Measurements from ENCODE around the gene IRF2BP2. TPM values are rescaled to one million over a fixed set of nuclear protein-coding genes. Genes with fewer than 3 reads are reported as not detected.

IRF2BP2 gene
- total RNA-seq, 1 donor from 2014 or later, result 140 TPM

DNA sequence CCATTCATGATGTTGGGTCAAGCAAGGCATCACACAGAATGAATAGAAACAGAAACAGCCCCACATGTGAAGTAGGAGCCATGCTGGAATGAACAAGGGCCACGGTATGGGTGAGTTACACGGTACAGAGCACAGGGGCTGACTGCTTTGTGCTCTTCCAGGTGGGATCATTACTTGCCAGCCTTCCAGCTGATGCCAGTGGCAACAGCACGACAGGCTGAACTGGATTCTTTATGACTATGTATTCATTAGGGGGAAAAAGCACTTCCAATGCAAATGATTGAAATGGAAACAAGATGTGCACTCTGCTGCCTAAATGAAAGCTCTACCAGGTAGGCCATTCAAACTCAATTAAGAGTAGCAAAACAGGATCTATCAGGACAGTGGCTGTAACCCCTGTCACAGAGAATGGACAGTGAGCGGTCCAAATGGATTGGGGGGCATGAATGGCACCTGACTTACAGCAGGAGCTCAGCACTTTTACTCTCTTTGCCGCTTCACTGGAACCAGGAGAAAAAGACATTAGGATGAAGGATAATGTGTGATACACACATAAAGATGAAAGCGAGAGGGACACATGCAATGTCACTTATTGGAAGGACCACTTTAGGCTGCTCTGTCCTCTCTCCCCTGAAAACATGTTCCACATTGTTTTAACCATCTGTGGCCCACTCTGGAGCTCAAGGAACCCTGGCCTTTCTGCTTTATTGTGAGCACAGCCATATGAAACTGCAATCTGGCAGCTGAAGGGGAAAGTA, 23.4 kb upstream of the IRF2BP2 start:
- no peak for DNase-seq

DNA sequence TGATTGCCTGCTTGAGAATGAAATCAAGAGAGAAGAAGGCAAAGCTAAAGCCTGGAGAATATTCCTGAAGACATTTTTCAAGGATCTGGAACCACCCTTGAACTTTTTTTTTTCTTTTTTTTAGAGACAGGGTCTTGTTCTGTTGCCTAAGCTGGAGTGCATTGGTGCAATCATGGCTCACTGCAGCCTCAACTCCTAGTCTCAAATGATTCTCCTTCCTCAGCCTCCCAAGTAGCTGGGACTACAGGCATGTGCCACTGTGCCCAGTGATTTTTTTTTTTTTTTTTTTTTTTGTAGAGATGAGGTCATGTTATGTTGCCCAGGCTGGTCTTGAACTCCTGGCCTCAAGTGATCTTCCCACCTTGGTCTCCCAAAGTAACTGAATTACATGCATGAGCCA, 22.2 kb upstream of the IRF2BP2 start:
- no peak for DNase-seq

DNA sequence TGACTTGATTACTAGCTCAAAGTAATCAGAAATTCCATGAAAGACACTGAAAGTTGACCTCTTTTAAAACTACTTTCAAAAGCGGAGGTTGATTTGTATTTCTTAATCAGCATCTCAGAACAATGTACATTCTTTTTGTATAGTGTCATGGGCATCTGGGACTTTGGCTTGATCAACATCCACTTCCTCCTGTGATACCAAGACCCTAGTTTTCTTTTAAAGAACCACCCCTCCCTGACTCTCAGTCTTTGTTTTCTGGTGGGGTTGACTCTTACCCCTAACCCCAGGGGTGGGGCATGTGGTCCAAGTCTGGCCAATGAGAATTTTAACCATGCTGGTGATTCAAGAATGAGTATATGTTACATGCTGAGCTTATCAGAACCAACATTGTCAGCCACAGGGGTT, 21.7 kb upstream of the IRF2BP2 start:
- DNase-seq, result no peak

DNA sequence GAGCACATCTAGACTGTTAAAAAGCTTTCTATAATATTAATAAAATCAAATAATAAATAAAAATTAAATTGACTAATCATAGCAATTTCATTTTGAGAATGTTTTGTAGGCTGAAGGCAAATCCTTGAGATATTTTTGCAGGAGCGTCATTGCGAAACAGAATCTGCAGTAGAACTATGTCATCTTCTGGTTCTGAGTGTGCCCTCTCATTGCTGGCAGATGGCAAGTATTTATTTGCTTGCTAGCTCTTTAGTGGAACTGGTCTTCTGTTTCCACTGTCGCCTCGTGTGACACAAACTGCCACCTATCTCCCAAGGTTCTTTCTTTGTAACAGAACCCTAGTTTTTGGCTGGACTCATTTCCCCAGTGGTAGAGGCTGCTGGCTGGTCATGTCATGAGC, 19.0 kb upstream of the IRF2BP2 start:
- no peak for DNase-seq

DNA sequence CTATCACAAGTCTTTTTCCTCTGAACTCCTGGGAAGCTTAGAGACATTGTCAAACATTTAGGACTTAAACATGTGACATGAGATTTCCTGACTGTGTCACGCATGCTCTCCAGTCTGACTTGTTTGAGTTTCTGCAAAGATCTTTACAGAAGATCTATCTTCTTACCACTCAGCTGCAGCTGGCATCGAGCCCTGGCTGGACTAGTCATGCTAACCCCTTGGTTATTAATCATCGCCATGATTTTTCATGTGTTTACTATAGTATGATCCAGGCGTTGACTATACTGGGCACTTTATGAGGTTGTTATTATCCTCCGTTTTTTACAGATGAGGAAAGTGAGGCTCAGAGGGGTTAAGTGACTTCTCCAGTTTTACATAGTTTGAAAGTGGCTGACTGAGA, 18.1 kb upstream of the IRF2BP2 start:
- no peak for DNase-seq

DNA sequence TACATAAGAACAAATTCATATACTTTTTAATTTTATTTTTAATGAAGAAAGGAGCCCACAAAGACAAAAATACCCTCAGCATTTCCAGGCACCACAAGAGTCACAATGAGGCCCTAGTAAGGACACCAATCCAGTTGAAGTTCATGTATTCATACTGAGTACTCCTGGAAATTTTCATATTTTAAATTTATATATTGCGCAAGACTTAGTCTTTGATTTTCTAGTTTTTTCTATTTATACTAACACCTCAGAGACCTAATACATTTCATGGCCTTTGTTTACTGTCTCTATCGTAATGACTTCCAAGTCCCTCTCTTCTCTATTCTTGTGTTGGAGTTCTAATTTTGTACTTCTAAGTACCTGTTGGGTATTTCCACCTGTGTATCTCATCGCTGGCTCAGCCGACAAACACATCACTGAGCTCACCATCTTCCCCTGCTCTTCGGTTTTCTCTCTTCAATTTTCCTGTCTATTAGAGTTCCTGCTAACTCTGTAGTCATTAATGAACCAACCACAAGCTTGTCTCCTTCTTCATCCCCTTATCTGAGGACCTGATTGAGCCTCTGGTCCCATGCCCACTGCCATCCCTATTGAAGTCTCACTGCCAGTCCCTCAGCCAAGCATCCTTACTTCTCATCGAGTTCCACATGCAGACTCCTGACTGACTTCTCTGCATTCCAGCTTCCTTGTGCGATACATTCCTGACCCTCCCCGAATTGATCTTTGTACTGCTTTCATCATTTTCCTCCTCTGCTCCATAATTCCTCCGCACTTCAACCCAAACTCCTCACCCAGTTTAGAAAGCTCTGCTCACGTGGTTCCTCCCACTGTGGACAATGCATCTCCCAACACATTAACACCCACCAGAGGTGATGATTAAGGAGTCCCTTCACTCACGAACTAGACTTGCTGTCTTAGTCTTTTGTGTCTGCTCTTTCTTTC, 17.3 kb upstream of the IRF2BP2 start:
- no peak for DNase-seq

DNA sequence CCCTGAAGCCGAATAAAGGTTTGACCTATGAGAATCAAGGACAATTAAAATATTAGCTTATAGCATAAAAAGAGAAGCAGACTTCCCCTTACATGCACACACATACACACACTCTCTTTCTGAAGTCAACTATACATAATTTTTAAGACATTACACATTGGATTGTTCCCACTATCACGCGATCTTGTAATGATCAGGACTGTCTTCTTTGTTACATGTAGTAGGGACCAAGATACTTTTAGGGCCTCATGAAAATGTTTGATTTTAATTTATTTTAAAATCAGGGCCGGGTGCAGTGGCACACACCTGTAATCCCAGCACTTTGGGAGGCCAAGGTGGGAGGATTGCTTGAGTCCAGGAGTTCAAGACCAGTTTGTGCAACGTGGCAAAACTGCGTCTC, 16.4 kb upstream of the IRF2BP2 start:
- DNase-seq, result no peak

DNA sequence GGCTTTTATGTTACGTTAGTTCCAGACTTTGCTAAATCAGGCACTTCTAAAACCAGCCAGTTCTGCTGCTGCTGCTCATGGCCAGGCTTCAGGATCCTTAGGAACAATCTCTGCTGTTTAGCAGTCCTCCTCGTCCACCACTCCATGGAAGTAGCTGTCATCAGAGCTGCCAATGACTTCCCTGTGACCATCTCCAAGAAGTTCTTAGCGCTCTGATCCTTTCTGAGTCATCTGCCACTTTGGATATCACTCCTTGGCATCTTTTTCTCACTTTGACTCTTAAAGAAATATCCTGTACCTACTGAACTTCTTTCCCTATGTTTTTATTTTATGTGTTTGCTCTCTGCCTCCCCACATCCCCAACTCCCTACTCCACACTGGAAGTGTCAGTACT, 14.7 kb upstream of the IRF2BP2 start:
- DNase-seq, result no peak

DNA sequence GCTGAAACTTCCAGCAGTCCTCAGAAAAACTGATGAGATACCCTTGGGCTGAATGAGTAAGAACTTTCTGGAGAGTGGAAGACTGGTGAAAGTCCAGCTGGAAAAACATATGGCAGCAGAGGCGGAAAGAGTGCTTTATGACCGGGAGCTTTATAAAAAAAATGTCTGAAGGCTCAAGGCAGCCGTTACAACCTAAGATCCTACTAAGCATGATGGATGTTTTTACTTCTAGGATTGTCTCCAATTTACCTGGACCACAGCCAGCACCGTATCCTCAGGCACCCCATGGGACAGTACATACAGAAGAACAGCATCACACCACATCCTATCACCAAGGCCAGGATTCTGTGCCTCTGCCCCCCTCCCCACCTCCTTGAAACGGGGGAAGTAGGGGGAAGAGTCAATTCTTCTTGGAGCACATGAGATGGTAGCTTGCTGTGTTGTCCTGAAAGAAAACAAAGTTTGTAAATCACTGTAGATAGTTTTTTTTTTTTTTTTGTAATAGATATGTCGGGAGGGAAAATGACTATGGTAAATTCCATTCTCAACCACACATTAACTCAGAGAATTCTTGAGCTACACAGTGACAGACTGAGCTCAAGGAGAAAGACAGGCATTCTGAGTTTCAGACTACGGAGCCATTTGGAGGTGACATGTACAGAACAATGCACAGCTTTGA, 11.8 kb upstream of the IRF2BP2 start:
- DNase-seq, result no peak

DNA sequence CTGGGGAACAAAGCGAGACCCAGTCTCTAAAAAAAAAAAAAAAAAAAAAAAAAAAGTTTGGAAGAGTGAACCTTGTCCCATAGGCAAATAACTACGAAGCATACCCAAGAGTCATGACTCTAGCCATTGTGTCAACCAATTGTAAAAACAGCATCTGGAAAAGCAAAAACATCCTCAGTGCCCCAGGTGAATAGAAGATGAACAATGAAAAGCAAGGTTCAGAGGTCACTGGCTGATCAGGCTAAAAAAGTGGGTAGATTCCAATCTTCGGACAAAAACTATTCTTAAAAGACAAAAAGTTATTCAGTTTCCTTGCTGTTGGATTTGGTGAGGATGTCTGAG, 11.1 kb upstream of the IRF2BP2 start:
- DNase-seq, result no peak

DNA sequence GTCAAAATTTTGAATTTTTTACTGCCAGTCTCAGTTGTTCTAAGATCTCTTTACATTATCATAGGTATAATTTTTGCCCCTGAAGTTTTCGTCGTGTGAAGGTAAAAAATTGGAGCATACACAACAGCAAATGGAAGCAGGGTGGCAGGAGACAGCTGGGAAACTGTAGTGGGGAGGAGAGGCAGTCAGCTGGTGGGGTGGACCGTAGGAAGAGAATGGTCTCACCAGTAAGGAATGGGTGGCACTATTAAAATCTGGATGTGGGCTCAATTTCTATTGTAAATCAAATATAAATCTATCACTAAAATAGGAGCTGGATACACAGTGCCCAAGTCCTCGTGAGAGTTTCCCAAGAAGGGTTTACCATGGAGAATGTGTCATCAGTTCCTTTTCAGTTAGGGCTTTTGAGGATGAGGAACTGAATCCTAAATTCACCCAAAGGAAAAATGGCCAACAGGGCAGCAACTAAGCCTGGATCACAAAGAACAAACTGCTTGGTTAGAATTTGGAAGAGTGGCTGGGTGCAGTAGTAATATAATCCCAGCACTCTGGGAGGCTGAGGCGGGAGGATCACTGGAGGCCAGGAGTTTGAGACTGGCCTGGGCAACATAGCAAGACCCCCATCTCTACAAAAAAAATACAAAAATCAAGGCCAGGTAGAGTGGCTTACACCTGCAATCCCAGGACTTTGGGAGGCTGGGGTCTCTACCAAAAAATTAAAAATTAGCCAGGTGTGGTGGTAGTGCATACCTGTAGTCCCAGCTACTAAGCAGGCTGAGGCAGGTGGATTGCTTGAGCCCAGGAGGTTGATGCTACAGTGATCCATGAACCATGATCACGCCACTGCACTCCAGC, 10.5 kb upstream of the IRF2BP2 start:
- no peak for DNase-seq

DNA sequence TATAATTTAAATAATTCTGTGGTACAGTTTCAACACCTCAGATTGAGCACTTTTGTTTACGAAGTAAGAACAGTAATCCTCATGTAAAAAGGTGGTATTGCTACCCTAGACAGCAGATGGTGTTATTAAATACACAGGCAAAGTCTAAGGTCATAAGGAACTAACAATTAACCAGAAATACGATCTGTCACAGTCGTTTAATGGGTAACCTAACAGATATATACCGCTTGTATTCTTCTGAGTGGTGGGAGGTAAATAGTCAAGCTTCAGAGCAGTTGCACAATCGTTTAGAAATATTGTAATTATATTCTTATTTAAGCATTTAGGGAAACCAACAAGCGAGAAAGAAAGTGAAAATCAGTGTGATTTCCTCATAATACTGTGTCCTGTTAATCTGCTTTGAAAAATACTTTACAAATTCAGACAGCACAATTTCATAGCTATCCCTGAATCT, 9.8 kb upstream of the IRF2BP2 start:
- no peak for DNase-seq

DNA sequence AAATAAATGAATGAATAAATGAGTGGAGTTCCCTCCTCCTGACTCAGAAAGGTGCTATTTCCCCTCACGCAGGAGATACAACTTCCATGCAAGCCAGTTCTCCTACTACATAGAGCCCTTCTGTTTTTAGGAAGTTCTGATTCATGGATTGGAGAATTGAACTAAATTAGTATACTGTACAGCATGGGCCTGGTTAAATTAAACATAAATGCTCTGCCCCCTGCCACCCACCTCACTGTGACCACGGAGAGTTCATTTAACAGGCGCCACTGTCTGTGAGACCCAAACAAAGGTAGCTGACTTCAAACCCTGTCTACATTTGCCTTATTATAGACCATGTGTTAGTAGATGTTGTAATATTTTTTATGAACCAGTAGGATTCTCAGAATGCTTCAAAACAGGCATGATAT, 9.1 kb upstream of the IRF2BP2 start:
- DNase-seq, result no peak

DNA sequence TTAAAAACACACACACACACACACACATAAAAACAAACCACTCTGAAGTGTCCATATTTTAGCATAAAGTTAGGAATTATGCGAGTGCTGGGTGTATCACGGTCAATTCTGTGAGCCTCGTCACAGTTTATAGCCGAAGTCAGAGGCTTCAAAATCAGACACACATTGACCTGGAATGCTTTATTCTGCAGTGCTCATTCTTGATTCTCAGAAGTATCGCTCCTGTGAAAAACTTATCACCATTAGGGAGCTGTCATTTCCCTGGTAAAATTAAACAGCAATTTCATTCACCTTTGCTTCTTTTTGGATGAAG, 8.7 kb upstream of the IRF2BP2 start:
- DNase-seq, result no peak

DNA sequence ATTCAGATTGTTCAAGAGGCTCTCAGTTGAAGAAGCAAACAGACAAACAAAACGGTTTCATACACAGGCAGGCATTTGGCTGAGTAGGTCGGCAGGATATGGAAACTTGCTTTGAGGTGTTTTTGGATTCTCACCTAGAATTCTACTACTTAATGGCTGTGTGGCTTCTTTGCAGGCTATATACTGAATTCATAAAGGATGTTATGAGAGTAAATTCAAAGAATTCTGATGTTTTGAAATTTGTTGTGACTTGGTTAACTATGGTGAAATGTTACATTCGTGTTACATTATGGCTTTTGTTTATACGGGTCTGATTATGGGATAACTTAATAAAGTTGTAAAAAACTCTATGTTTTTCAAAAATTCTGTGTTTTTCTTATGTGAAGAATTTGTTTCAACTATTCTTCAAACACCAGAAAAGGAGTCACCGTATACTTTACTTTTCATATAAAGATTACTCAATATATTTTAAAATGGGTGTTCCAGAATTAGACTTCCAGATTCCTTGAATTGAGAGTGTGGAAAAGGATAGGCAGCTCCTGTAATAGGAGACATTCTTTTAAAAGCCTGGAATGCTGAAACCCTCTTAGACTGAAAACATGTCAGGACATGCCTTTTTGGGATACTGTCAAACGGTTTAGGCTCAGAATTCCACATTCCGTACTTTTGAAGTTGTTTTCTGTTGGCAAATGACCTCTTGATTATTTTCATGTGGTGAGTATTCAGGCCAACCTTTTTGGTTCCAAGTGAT, 8.2 kb upstream of the IRF2BP2 start:
- no peak for DNase-seq

DNA sequence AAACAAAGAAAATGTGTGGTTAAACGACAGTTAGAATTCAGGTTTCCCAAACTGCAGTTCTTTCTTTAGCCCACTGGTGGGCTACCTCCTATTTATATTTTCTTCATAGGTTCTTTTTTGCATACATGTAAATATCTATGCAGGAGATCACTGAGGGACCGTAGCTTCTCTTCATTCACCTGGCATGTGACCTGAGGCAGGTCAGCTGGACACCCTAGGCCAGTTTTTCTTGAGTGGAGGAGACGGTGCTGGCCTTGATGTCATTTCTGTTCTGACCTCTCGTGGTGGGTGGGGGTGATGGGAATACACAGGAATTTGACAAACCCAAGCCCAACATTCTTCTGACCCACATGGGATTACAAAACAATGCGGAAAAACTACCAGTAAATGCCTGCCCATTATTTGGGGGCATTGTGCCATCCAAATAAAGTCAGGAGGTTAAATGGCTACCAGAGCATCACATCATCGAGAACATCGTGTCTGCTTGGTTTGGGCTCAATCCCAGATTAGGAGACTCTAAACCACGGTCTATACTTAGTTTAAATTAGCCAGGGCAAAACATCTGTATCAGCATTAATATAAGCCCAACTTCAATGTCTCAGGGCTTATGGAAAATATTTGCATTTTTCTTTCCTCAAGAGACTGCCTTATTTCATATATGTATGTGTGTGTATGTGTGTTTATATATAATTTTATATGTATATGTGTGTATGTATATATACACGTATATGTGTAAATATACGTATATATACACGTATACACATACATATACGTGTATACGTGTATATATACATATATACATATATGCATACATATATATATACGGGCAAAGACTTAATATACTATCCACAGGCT, 7.4 kb upstream of the IRF2BP2 start:
- DNase-seq, result no peak

DNA sequence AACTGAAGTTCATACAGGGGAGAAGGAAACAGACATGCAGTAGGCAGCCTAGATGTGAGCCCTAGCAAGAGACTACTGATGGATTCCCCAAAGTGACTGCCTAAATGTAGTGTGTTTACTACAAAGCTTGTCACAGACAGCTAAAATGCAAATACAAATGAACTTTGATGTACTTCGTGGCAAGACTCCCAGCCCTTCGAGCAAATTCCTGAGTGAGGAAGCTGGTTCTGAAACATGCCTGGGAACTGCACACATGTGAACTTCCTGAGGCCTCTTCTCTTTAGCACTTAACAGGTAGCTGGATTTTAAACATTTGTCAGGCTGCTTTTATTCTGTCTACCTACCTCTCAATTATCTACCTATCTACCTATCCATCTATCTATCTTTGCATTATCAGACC, 6.7 kb upstream of the IRF2BP2 start:
- DNase-seq, result no peak

DNA sequence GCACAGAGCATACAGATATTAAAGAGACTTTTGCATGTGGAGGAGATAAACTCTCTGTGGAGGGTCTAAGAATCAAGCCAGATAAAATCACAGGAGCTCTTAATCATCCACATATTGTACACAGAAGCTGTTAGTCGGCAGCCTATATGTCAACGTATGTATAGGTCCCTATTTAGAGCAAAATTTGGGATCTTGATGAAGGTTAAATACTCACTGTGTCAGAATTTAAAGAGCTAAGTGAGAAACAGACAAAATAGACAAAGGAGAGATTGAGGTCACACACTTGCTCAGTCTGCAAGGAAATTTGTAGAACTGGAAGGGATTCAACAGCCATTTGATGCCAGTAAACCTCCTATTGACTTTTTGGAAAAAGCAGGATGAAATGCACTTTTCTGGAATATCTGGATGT, 4.1 kb upstream of the IRF2BP2 start:
- DNase-seq, result no peak

DNA sequence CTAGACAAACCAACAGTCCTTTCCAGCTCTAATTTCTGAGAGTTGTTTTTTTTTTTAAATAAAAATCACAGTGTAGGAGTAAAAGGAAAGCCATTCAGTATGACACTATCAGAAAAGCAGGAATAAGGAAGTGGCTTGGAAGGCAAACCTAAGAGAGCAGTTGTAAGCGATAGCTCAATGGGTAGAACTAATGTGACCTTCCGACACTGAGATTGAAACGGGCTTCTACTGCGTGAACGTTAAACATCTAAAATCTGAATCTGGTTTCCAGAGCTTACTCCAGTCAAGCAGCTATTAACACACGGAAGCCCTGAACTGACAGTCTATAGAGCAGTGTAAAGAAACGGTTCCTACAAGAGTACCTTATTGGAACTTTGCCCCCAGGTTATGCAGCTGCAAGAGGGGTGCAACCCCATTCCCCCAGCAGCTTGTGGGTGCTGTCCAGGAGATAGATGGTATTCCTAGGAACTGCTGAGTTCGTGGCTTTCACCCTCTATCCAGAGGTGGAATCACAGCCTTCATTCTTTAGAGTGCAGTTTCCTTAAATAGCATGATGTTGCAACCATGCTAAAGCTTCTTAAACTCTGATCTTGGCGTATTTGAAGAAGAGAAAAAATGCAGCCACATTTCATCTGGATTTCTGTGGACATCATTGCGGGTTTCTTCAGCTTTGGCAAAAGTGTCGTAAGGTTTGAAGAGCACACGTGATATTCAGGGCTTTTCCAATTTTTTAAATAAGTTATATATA, 3.3 kb upstream of the IRF2BP2 start:
- DNase-seq, result no peak
